ENCODE measurements around the gene RNF41. TPM values are rescaled to one million over a fixed set of nuclear protein-coding genes. Genes with fewer than 3 reads are reported as not detected.
A peak's percentile ranks its signal among the peaks of the same experiment; 100 is the strongest.

The RNF41 gene
- total and polyA plus RNA-seq, 2 of the 13 experiments (the other 11 are each of a cell fraction or from before 2014, with no cell fraction given), result 27.1 to 39.4 TPM

DNA sequence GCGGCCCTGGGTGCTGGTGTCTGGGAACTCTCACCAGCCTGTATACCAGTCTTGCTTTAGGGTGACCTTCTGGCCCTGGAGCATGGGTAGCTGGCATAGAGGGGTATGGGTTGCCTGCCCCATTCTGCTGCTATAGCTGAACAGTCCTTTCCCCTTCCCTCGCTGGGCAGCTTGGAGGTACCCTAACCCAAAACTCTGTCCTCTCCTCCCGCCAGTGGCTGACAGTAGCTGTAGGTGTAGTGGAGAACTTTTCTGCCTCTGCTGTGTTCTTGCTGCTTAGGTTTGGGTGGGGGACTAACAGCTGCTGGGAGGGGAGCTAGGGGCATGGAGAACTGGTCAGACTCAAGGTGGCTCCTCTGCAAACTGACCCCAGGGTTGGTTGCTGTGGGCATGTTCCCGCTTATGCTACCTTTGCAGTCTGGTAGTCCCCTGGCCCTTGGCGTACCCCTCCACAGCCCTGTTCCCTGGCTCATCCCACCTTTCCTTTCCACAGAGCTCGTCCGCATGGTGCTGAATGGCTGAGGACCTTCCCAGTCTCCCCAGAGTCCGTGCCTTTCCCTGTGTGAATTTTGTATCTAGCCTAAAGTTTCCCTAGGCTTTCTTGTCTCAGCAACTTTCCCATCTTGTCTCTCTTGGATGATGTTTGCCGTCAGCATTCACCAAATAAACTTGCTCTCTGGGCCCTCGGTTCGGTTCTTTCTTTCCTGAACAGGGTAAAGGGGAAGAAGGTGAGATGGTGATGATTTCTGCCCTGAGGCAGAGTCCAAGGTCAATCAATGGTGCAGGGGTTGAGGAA, 60.6 kb downstream of the RNF41 start:
- H3K9ac ChIP-seq (ENCODE audit: insufficient read depth, low read depth, low read length), result no peak overlapping the region
- intact Hi-C loops (cut with micrococcal nuclease; ENCODE audit: unreplicated experiment), result no loop called here
- TF ChIP-seq POLR2A (IDR thresholded peaks at IDR 0.05; ENCODE audit: insufficient read depth in 1 of 2, low read depth in 2 of 2, low read length in 2 of 2) (peak in 1 of 2 experiments; percentile 49; a peak in 2 of 4 replicates), RBFOX2 (IDR thresholded peaks at IDR 0.05; ENCODE audit: low read depth, low read length) (peak; percentile 49; the same call in 1 of the 2 replicates), NAIF1 (CRISPR knock-in tag; IDR thresholded peaks at IDR 0.05; ENCODE audit: borderline replicate concordance) (no peak), GATA4 (IDR thresholded peaks at IDR 0.05; ENCODE audit: borderline replicate concordance, low read depth) (no peak), NONO (IDR thresholded peaks at IDR 0.05) (no peak), NONO (CRISPR knock-in tag; conservative IDR thresholded peaks at IDR 0.05) (0 out of 2 replicates have a peak, but pooled peaks have one; percentile 29)
- TF ChIP-seq, protein P1, sequence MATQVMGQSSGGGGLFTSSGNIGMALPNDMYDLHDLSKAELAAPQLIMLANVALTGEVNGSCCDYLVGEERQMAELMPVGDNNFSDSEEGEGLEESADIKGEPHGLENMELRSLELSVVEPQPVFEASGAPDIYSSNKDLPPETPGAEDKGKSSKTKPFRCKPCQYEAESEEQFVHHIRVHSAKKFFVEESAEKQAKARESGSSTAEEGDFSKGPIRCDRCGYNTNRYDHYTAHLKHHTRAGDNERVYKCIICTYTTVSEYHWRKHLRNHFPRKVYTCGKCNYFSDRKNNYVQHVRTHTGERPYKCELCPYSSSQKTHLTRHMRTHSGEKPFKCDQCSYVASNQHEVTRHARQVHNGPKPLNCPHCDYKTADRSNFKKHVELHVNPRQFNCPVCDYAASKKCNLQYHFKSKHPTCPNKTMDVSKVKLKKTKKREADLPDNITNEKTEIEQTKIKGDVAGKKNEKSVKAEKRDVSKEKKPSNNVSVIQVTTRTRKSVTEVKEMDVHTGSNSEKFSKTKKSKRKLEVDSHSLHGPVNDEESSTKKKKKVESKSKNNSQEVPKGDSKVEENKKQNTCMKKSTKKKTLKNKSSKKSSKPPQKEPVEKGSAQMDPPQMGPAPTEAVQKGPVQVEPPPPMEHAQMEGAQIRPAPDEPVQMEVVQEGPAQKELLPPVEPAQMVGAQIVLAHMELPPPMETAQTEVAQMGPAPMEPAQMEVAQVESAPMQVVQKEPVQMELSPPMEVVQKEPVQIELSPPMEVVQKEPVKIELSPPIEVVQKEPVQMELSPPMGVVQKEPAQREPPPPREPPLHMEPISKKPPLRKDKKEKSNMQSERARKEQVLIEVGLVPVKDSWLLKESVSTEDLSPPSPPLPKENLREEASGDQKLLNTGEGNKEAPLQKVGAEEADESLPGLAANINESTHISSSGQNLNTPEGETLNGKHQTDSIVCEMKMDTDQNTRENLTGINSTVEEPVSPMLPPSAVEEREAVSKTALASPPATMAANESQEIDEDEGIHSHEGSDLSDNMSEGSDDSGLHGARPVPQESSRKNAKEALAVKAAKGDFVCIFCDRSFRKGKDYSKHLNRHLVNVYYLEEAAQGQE (IDR thresholded peaks at IDR 0.05; ENCODE audit: borderline replicate concordance in 1 of 2, low read depth in 1 of 2, low read length in 2 of 2), result no peak
- TF ChIP-seq, protein P2, sequence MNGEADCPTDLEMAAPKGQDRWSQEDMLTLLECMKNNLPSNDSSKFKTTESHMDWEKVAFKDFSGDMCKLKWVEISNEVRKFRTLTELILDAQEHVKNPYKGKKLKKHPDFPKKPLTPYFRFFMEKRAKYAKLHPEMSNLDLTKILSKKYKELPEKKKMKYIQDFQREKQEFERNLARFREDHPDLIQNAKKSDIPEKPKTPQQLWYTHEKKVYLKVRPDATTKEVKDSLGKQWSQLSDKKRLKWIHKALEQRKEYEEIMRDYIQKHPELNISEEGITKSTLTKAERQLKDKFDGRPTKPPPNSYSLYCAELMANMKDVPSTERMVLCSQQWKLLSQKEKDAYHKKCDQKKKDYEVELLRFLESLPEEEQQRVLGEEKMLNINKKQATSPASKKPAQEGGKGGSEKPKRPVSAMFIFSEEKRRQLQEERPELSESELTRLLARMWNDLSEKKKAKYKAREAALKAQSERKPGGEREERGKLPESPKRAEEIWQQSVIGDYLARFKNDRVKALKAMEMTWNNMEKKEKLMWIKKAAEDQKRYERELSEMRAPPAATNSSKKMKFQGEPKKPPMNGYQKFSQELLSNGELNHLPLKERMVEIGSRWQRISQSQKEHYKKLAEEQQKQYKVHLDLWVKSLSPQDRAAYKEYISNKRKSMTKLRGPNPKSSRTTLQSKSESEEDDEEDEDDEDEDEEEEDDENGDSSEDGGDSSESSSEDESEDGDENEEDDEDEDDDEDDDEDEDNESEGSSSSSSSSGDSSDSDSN (CRISPR knock-in tag; IDR thresholded peaks at IDR 0.05), result peak; percentile 9; the same call in 1 of the 2 replicates
- ChIA-PET POLR2A (interaction anchor here (0.8 to 3.4 kb wide), 10 partner anchors 9 to 61 kb away, joined by 3 to 24 read pairs (median 6); partner anchors contain the start of genes ESYT1, MYL6B, RNF41 and SMARCC2), CTCF (ENCODE audit: low intra/inter-chr PET ratio, low total read pairs) (no interaction called here)
- H3K79me2 ChIP-seq (ENCODE audit: insufficient read depth, low read length), result peaks cover 25% of the 10 kb centered on the region
- H3K9me3 ChIP-seq (ENCODE audit: low read length), result no peaks in the 10 kb centered on the region
- peaks cover 29 to 52% of the 10 kb centered on the region in 2 experiments for H3K36me3 ChIP-seq (replicated peaks in 1 of 2; ENCODE audit: control insufficient read depth in 1 of 2, insufficient read depth in 2 of 2, low read length in 2 of 2)
- no TSS peak for BruUV-seq (replicated peaks)
- peak overlapping the region; percentile 83 for H3K4me2 ChIP-seq (ENCODE audit: low read depth, low read length)
- H4K20me1 ChIP-seq (ENCODE audit: insufficient read depth, low read length), result peaks cover 28% of the 10 kb centered on the region
- H2AFZ ChIP-seq (ENCODE audit: low read length), result no peak overlapping the region
- in situ Hi-C loops (cut with HindIII; ENCODE audit: extremely low pct_ligation_motif_present, low pct_unique_long_range_greater_than_20kb), result no loop called here
- no peak for ATAC-seq
- peak overlapping the region in 1 of 3 experiments; percentile 99; a peak in 2 of 6 replicates for H3K4me3 ChIP-seq (replicated peaks in 1 of 3; ENCODE audit: insufficient read depth in 1 of 3, low read depth in 2 of 3, low read length in 3 of 3)
- no peak for FAIRE-seq
- no peaks in the 10 kb centered on the region; a peak in 1 of 5 replicates for H3K27me3 ChIP-seq (ENCODE audit: control insufficient read depth in 1 of 2, insufficient read depth in 2 of 2, low read length in 2 of 2)
- H3K4me1 ChIP-seq (ENCODE audit: insufficient read depth, low read length), result peaks cover 36% of the 10 kb centered on the region
- H3K27ac ChIP-seq (ENCODE audit: extremely low read length, insufficient read depth, low read length), result peak overlapping the region; percentile 18
- no peak for DNase-seq (ENCODE audit: low spot score)
- WGBS (ENCODE audit: low lambda C conversion rate), result 84% methylated on average over 11 of the region's 11 CpGs

All from HepG2 (cell line).